PFSK-1 (cell line): ENCODE data around the gene GPR171.

ENCODE experiments used
- POLR2AphosphoS5 ChIP-seq: IDR thresholded peaks from 2 replicates; pipeline ENCODE4 v1.6.1; 2012; ENCODE audit warnings: low read depth, mild to moderate bottlenecking, control low read depth, low read length, moderate library complexity
- REST ChIP-seq, 2 experiments: IDR thresholded peaks; 2 replicates each; pipeline versions ENCODE4 v1.6.1 to v1.8.0; 2011 to 2012; ENCODE audit warnings: low read depth in 2 of 2, low read length in 2 of 2, control low read depth in 1 of 2, inconsistent platforms in 1 of 2, mild to moderate bottlenecking in 1 of 2, moderate library complexity in 1 of 2; ENCODE audit not compliant: insufficient read depth in 1 of 2
- SIN3A ChIP-seq: IDR thresholded peaks from 2 replicates; pipeline ENCODE4 v1.6.1; 2012; ENCODE audit warnings: mild to moderate bottlenecking, low read length, moderate library complexity, borderline replicate concordance; ENCODE audit not compliant: insufficient read depth

GRCh38 chr3:151196434-151196833 is 6.6 kb downstream of the GPR171 start:
- TF ChIP-seq POLR2AphosphoS5: no peak
- no peak for TF ChIP-seq REST (IDR thresholded peaks at IDR 0.05; ENCODE audit: insufficient read depth in 1 of 2, low read depth in 2 of 2, low read length in 2 of 2)
- TF ChIP-seq SIN3A: no peak
